ENCODE measurements around the gene PPP1R27. TPM values are rescaled to one million over a fixed set of nuclear protein-coding genes. Genes with fewer than 3 reads are reported as not detected.
A peak's percentile ranks its signal among the peaks of the same experiment; 100 is the strongest.

PPP1R27 gene
- total RNA-seq, 6 donors from 2014 or later, result not detected

DNA sequence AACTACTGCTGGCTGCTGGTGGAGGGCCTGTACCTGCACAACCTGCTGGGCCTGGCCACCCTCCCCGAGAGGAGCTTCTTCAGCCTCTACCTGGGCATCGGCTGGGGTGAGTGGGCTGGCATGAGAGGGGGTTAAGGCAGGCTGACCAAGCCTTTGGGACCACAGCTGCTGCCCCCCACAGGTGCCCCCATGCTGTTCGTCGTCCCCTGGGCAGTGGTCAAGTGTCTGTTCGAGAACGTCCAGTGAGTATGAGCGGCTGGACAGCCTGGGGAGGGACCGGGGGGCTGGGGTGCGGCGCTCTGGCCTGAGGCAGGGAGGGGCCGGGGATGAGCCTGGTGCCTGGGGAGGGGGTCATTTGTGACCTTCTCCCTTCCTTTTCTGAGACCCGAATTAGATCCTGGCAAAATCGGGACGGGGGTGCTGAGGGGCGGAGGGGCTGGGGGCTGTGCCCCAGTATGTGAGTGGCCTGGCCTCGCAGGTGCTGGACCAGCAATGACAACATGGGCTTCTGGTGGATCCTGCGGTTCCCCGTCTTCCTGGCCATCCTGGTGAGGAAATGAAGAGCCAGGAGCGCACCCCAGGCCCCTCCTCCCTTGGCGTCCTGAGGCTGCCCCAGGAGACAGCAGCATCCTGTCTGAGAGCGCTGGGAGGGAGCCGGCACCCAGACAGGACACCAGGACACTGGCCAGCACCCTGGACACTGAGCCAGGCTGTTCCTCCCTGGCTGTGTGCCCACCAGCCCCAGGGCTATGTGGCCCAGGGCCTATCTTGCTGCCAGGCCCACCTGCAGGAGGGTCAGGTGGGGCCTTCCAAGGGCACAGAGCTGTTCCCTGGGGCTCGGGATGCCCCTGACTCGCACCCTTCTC lies 22.9 kb downstream of the PPP1R27 start:
- 68 to 77% methylated on average over 6 to 22 of the region's 24 CpGs for WGBS, 2 donors
- DNase-seq (peak in 1 of 2 donors; percentile 68), ATAC-seq (ENCODE audit: low FRiP score in 2 of 2) (no peak)
- TF ChIP-seq POLR2A (IDR thresholded peaks at IDR 0.05), result no peak
- TF ChIP-seq EP300 (IDR thresholded peaks at IDR 0.05), result no peak
- TF ChIP-seq POLR2AphosphoS5 (IDR thresholded peaks at IDR 0.05), result no peak
- no peak for TF ChIP-seq CTCF (IDR thresholded peaks at IDR 0.05)
- Histone ChIP-seq H3K27ac (no peak overlapping the region), H3K9me3 (no peaks in the 10 kb centered on the region), H3K36me3 (no peaks in the 10 kb centered on the region), H3K4me1 (no peaks in the 10 kb centered on the region), H3K27me3 (peaks cover 0 to 19% (median 0%) of the 10 kb centered on the region in 4 donors), H3K4me3 (no peak overlapping the region)

- H3K9me3 ChIP-seq, result no peaks in the 10 kb centered on the region
- peak in 1 of 2 donors; percentile 81 for DNase-seq
- no peaks in the 10 kb centered on the region for H3K4me1 ChIP-seq
- H3K36me3 ChIP-seq, result no peaks in the 10 kb centered on the region
- no peak overlapping the region for H3K27ac ChIP-seq
- TF ChIP-seq CTCF (IDR thresholded peaks at IDR 0.05) (no peak), POLR2AphosphoS5 (IDR thresholded peaks at IDR 0.05) (no peak), EP300 (IDR thresholded peaks at IDR 0.05) (no peak), POLR2A (IDR thresholded peaks at IDR 0.05) (no peak)
- no peak for ATAC-seq (ENCODE audit: low FRiP score in 2 of 2)
- no peak overlapping the region for H3K4me3 ChIP-seq
- peaks cover 0 to 26% (median 5%) of the 10 kb centered on the region in 4 donors for H3K27me3 ChIP-seq
- WGBS, 2 donors, result 86 to 89% methylated on average over 15 to 21 of the region's 42 CpGs
Observed at GRCh38 chr17:81810892-81811704, 23.8 kb downstream of the PPP1R27 start.

- Histone ChIP-seq H3K9me3 (no peaks in the 10 kb centered on the region), H3K4me1 (no peaks in the 10 kb centered on the region), H3K36me3 (no peaks in the 10 kb centered on the region), H3K27me3 (peaks cover 0 to 32% (median 8%) of the 10 kb centered on the region in 4 donors), H3K27ac (no peak overlapping the region), H3K4me3 (no peak overlapping the region)
- TF ChIP-seq POLR2A (IDR thresholded peaks at IDR 0.05), result no peak
- no peak for TF ChIP-seq CTCF (IDR thresholded peaks at IDR 0.05)
- TF ChIP-seq POLR2AphosphoS5 (IDR thresholded peaks at IDR 0.05), result no peak
- TF ChIP-seq EP300 (IDR thresholded peaks at IDR 0.05), result no peak
- 64 to 81% methylated on average over 6 to 8 of the region's 8 CpGs for WGBS, 2 donors
- no peak for ATAC-seq (ENCODE audit: low FRiP score in 2 of 2)
- DNase-seq, result no peak
Observed at GRCh38 chr17:81810476-81810875, 24.4 kb downstream of the PPP1R27 start.

DNA sequence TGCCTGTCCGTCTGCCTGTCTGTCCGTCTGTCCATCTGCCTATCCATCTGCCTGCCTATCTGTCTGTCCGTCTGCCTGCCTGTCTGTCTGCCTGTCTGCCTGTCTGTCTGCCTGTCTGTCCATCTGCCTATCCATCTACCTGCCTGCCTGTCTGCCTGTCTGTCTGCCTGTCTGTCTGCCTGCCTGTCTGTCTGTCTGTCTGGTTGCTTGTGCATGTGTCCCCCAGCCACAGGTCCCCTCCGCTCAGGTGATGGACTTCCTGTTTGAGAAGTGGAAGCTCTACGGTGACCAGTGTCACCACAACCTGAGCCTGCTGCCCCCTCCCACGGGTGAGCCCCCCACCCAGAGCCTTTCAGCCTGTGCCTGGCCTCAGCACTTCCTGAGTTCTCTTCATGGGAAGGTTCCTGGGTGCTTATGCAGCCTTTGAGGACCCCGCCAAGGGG lies 25.3 kb downstream of the PPP1R27 start:
- no peaks in the 10 kb centered on the region for H3K36me3 ChIP-seq
- no peak overlapping the region for H3K27ac ChIP-seq
- no peak overlapping the region for H3K4me3 ChIP-seq
- DNase-seq (no peak), ATAC-seq (ENCODE audit: low FRiP score in 2 of 2) (no peak)
- peaks cover under 1 to 7% (median 5%) of the 10 kb centered on the region in 4 donors for H3K4me1 ChIP-seq
- no peaks in the 10 kb centered on the region for H3K9me3 ChIP-seq
- WGBS, 2 donors, result 59 to 68% methylated on average over 6 of the region's 7 CpGs
- no peak for TF ChIP-seq EP300 (IDR thresholded peaks at IDR 0.05)
- no peak for TF ChIP-seq CTCF (IDR thresholded peaks at IDR 0.05)
- no peak for TF ChIP-seq POLR2A (IDR thresholded peaks at IDR 0.05)
- TF ChIP-seq POLR2AphosphoS5 (IDR thresholded peaks at IDR 0.05), result no peak
- H3K27me3 ChIP-seq, result peaks cover 0 to 41% (median 15%) of the 10 kb centered on the region in 4 donors
